ENCODE data around the gene IFFO2.

The IFFO2 gene

GRCh38 chr1:18962121-18962721 is 5.7 kb upstream of the IFFO2 start:
- H3K36me3 Mint-ChIP-seq (ENCODE audit: low read depth), result no peaks in the 10 kb centered on the region

GRCh38 chr1:18960821-18961220 is 4.3 kb upstream of the IFFO2 start:
- Mint-ChIP-seq H3K4me3 (peak overlapping the region in 1 of 3 experiments; percentile 58), H3K27ac (no peak overlapping the region), H3K27me3 (ENCODE audit: low read depth) (peaks cover 61% of the 10 kb centered on the region), H3K4me1 (peaks cover 7% of the 10 kb centered on the region), H3K9me3 (no peaks in the 10 kb centered on the region), H3K36me3 (ENCODE audit: low read depth) (no peaks in the 10 kb centered on the region)
- no peak for TF ChIP-seq CTCF (IDR thresholded peaks at IDR 0.05; ENCODE audit: unreplicated experiment in 3 of 3)

More at GRCh38 chr1:18962121-18962721, 5.7 kb upstream of the IFFO2 start:
- H3K4me1 Mint-ChIP-seq, result peaks cover 7% of the 10 kb centered on the region
- no peak for TF ChIP-seq CTCF (IDR thresholded peaks at IDR 0.05; ENCODE audit: unreplicated experiment in 3 of 3)
- H3K9me3 Mint-ChIP-seq, result no peaks in the 10 kb centered on the region
- peaks cover 68% of the 10 kb centered on the region for H3K27me3 Mint-ChIP-seq (ENCODE audit: low read depth)
- no peak overlapping the region for H3K27ac Mint-ChIP-seq
- no peak overlapping the region for H3K4me3 Mint-ChIP-seq

GRCh38 chr1:18960409-18960808 is 3.9 kb upstream of the IFFO2 start:
- peaks cover 59% of the 10 kb centered on the region for H3K27me3 Mint-ChIP-seq (ENCODE audit: low read depth)
- no peaks in the 10 kb centered on the region for H3K9me3 Mint-ChIP-seq
- H3K4me1 Mint-ChIP-seq, result peaks cover 7% of the 10 kb centered on the region
- TF ChIP-seq CTCF (IDR thresholded peaks at IDR 0.05; ENCODE audit: unreplicated experiment in 3 of 3), result no peak
- H3K36me3 Mint-ChIP-seq (ENCODE audit: low read depth), result no peaks in the 10 kb centered on the region
- H3K4me3 Mint-ChIP-seq, result peak overlapping the region in 2 of 3 experiments; percentile 58 to 68
- H3K27ac Mint-ChIP-seq, result peak overlapping the region in 1 of 3 experiments; percentile 32

GRCh38 chr1:18959591-18959990 is 3.1 kb upstream of the IFFO2 start:
- no peak for TF ChIP-seq CTCF (IDR thresholded peaks at IDR 0.05; ENCODE audit: unreplicated experiment in 3 of 3)
- H3K4me3 Mint-ChIP-seq, result peak overlapping the region in 1 of 3 experiments; percentile 14
- no peak overlapping the region for H3K27ac Mint-ChIP-seq
- H3K9me3 Mint-ChIP-seq, result no peaks in the 10 kb centered on the region
- peaks cover 14% of the 10 kb centered on the region for H3K4me1 Mint-ChIP-seq
- H3K27me3 Mint-ChIP-seq (ENCODE audit: low read depth), result peaks cover 58% of the 10 kb centered on the region
- no peaks in the 10 kb centered on the region for H3K36me3 Mint-ChIP-seq (ENCODE audit: low read depth)

- peak overlapping the region in 2 of 3 experiments; percentile 3 to 51 for H3K27ac Mint-ChIP-seq
- H3K36me3 Mint-ChIP-seq (ENCODE audit: low read depth), result no peaks in the 10 kb centered on the region
- peak overlapping the region; percentile 83 to 91 (median 84) for H3K4me3 Mint-ChIP-seq
- H3K9me3 Mint-ChIP-seq, result no peaks in the 10 kb centered on the region
- peaks cover 64% of the 10 kb centered on the region for H3K27me3 Mint-ChIP-seq (ENCODE audit: low read depth)
- TF ChIP-seq CTCF (IDR thresholded peaks at IDR 0.05; ENCODE audit: unreplicated experiment in 3 of 3), result no peak
- peaks cover 33% of the 10 kb centered on the region for H3K4me1 Mint-ChIP-seq
Observed at GRCh38 chr1:18957532-18958300, 1.2 kb upstream of the IFFO2 start.
